IMR-90 (cell line): ENCODE results near the gene GNAT2. TPM values are rescaled to one million over a fixed set of nuclear protein-coding genes. Genes with fewer than 3 reads are reported as not detected.

Experiments
- ATAC-seq: fragments of 200-7000 bp; cut with Tn5 transposase; 2 replicates; pipeline ENCODE4 v1.9.1; 2020; ENCODE audit warnings: low read depth, mild to moderate bottlenecking, moderate library complexity
- BruUV-seq: library from RNA; stranded (reverse); fragments of 400-500 nt; replicated peaks from 2 replicates; lab custom pipeline; 2021; lab: Mats Ljungman, UMichigan
- CTCF ChIA-PET: fragments of 300-600 bp; formaldehyde crosslinking; extraction: SDS; loops from one replicate; lab custom pipeline; 2021; ENCODE audit warnings: antibody characterized with exemption; lab: Yijun Ruan, JAX
- POLR2A ChIA-PET: fragments of 300-600 bp; sonication (Branson Sonifier 250); formaldehyde crosslinking; loops from one replicate; lab custom pipeline; 2022; ENCODE audit warnings: antibody characterized with exemption; ENCODE audit not compliant: unreplicated experiment; lab: Charles Lee
- DNase-seq: peaks from one replicate; pipeline ENCODE4 v3.0.0; 2013
- H2AFZ ChIP-seq: replicated peaks from 2 replicates; pipeline ENCODE3; 2013; ENCODE audit warnings: low read length, mild to moderate bottlenecking; ENCODE audit not compliant: poor library complexity
- H2AK5ac ChIP-seq: 2 replicates; pipeline ENCODE4 v1.6.1; 2013; ENCODE audit warnings: low read depth, low read length, inconsistent platforms
- H2AK9ac ChIP-seq: replicated peaks from 2 replicates; pipeline ENCODE3; 2013; ENCODE audit warnings: mild to moderate bottlenecking, low read depth, low read length, moderate library complexity; ENCODE audit not compliant: poor library complexity
- H2BK120ac ChIP-seq: 2 replicates; pipeline ENCODE4 v1.6.1; 2013; ENCODE audit warnings: low read depth, low read length, inconsistent platforms
- H2BK15ac ChIP-seq: 3 replicates; pipeline ENCODE4 v1.6.1; 2013; ENCODE audit warnings: low read depth, low read length, inconsistent platforms
- H2BK20ac ChIP-seq: 2 replicates; pipeline ENCODE4 v1.6.1; 2013; ENCODE audit warnings: low read depth, mild to moderate bottlenecking, inconsistent platforms, low read length, moderate library complexity
- H2BK5ac ChIP-seq: 2 replicates; pipeline ENCODE4 v1.6.1; 2013; ENCODE audit warnings: mild to moderate bottlenecking, low read depth, low read length, inconsistent platforms; ENCODE audit not compliant: poor library complexity, severe bottlenecking
- H3K14ac ChIP-seq: replicated peaks from 2 replicates; pipeline ENCODE4 v1.6.1; 2013; ENCODE audit warnings: low read depth, low read length, inconsistent platforms
- H3K18ac ChIP-seq: 2 replicates; pipeline ENCODE4 v1.6.1; 2013; ENCODE audit warnings: low read depth, low read length, control low read depth
- H3K23ac ChIP-seq: 2 replicates; pipeline ENCODE4 v1.6.1; 2013; ENCODE audit warnings: low read depth, low read length, inconsistent platforms
- H3K27ac ChIP-seq: 2 replicates; pipeline ENCODE4 v1.5.1; 2013; ENCODE audit warnings: mild to moderate bottlenecking, control low read depth, low read length; ENCODE audit not compliant: insufficient read depth
- H3K27me3 ChIP-seq: 2 replicates; pipeline ENCODE4 v1.6.1; 2013; ENCODE audit warnings: low read length; ENCODE audit not compliant: control insufficient read depth, insufficient read depth
- H3K36me3 ChIP-seq: 2 replicates; pipeline ENCODE4 v1.6.1; 2013; ENCODE audit warnings: low read length, mixed read lengths; ENCODE audit not compliant: control insufficient read depth, insufficient read depth
- H3K4ac ChIP-seq: 2 replicates; pipeline ENCODE4 v1.6.1; 2013; ENCODE audit warnings: low read depth, low read length, inconsistent platforms
- H3K4me1 ChIP-seq: 2 replicates; pipeline ENCODE4 v1.6.1; 2013; ENCODE audit warnings: low read length, mixed read lengths; ENCODE audit not compliant: control insufficient read depth, insufficient read depth
- H3K4me2 ChIP-seq: 2 replicates; pipeline ENCODE4 v1.6.1; 2013; ENCODE audit warnings: low read depth, mild to moderate bottlenecking, control low read depth, low read length, moderate library complexity
- H3K4me3 ChIP-seq: 2 replicates; pipeline ENCODE4 v1.5.1; 2013; ENCODE audit warnings: low read depth, mild to moderate bottlenecking, control low read depth, low read length, moderate library complexity; ENCODE audit not compliant: insufficient read depth
- H3K56ac ChIP-seq: 2 replicates; pipeline ENCODE4 v1.6.1; 2013; ENCODE audit warnings: low read length, inconsistent platforms; ENCODE audit not compliant: insufficient read depth; ENCODE audit errors: extremely low read depth
- H3K79me1 ChIP-seq, 2 experiments: 2 replicates each; pipeline ENCODE4 v1.6.1; 2013; ENCODE audit warnings: low read length in 2 of 2, inconsistent platforms in 1 of 2, low read depth in 1 of 2
- H3K9ac ChIP-seq: 2 replicates; pipeline ENCODE4 v1.6.1; 2013; ENCODE audit warnings: low read depth, low read length, control low read depth
- H3K9me1 ChIP-seq: 2 replicates; pipeline ENCODE4 v1.6.1; 2013; ENCODE audit warnings: low read length, inconsistent platforms; ENCODE audit not compliant: insufficient read depth
- H3K9me3 ChIP-seq: 2 replicates; pipeline ENCODE4 v1.6.1; 2013; ENCODE audit warnings: low read length; ENCODE audit not compliant: control insufficient read depth, insufficient read depth
- H4K20me1 ChIP-seq: 2 replicates; pipeline ENCODE4 v1.6.1; 2013; ENCODE audit warnings: low read length, inconsistent platforms; ENCODE audit not compliant: insufficient read depth
- H4K5ac ChIP-seq: 2 replicates; pipeline ENCODE4 v1.6.1; 2013; ENCODE audit warnings: mild to moderate bottlenecking, low read depth, low read length, control low read depth
- H4K8ac ChIP-seq, 2 experiments: 2 replicates each; pipeline ENCODE4 v1.6.1; 2013; ENCODE audit warnings: low read depth in 2 of 2, low read length in 2 of 2, control low read depth in 1 of 2, inconsistent platforms in 1 of 2
- H4K91ac ChIP-seq: 2 replicates; pipeline ENCODE4 v1.6.1; 2013; ENCODE audit warnings: low read depth, low read length, inconsistent platforms; ENCODE audit not compliant: insufficient read depth
- FOS ChIP-seq: fragments of 150-350 bp; IDR thresholded peaks from 2 replicates; pipeline ENCODE4 v1.6.1; 2016; ENCODE audit warnings: low read depth, low read length
- MAZ ChIP-seq: IDR thresholded peaks from 2 replicates; pipeline ENCODE4 v1.6.1; 2012; ENCODE audit warnings: low read depth, mild to moderate bottlenecking, low read length, improper control_type of control experiment, moderate library complexity, borderline replicate concordance
- whole genome bisulfite sequencing, 2 experiments: methylation state at CpG; one replicate each; pipeline versions ENCODE4 v1.1.5 to v1.1.7; 2013; ENCODE audit warnings: missing lambda C conversion rate in 2 of 2; ENCODE audit not compliant: insufficient read length in 1 of 2; ENCODE audit errors: extremely low coverage in 2 of 2; 5-methylcytosine and 5-hydroxymethylcytosine counted together
- dilution Hi-C: fragments of 300-500 bp; cut with HindIII; formaldehyde crosslinking; loops from one replicate; pipeline ENCODE4 v1.14.3; 2018; ENCODE audit warnings: low sequenced_read_pairs; ENCODE audit not compliant: unreplicated experiment
- in situ Hi-C: fragments of 300-500 bp; cut with MboI; formaldehyde crosslinking; loops from 3 replicates; pipeline ENCODE4 v1.14.3; 2019; ENCODE audit warnings: low sequenced_read_pairs, inconsistent platforms, mixed read lengths
- intact Hi-C: fragments of 100-400 bp; cut with micrococcal nuclease; formaldehyde crosslinking; loops from 2 replicates; pipeline ENCODE4 v1.10.0; 2022
- polyA plus RNA-seq, 3 experiments: library from polyadenylated mRNA; depleted of rRNA; stranded (reverse); fragments of >200 nt; gene quantifications; 2 replicates each; pipeline ENCODE4 v1.2.3, GENCODE V29; 2012; ENCODE audit warnings: low replicate concordance in 1 of 3
- total RNA-seq: library from RNA; depleted of rRNA; stranded (reverse); fragments of >200 nt; gene quantifications from 2 replicates; pipeline ENCODE4 v1.2.3, GENCODE V29; 2012

GNAT2 gene
- total and polyA plus RNA-seq, 2 of the 4 experiments (the other 2 are of a cell fraction) = 0.17 to 0.36 TPM

GRCh38 chr1:109655615-109656519 lies 36.5 kb upstream of the GNAT2 start, which contains the start of gene GSTM4:
Gene GSTM4 (plus strand): TSS chr1:109656099. CDS start chr1:109656390, 291 bp downstream.
- Histone ChIP-seq H2BK15ac (peak within 1 kb of the TSS; percentile 97; the same call in 2 of the 3 replicates), H2BK20ac (peak within 1 kb of the TSS; percentile 88), H3K4me1 (no peaks in the 10 kb centered on the region; the same call in 1 of the 2 replicates), H2AK9ac (peak within 1 kb of the TSS; percentile 97), H3K18ac (peak within 1 kb of the TSS; percentile 91), H3K56ac (peak within 1 kb of the TSS; percentile 89), H2BK5ac (peak within 1 kb of the TSS; percentile 73), H2BK120ac (peak within 1 kb of the TSS; percentile 99), H4K8ac (peak within 1 kb of the TSS; percentile 88 to 99), H3K36me3 (peaks cover 11% of the 10 kb centered on the region; the same call in 1 of the 2 replicates), H3K4me3 (peak within 1 kb of the TSS; percentile 87), H3K27ac (peak within 1 kb of the TSS; percentile 83), H3K9ac (peak within 1 kb of the TSS; percentile 91), H3K27me3 (0 out of 2 replicates have a peak, but pooled peaks cover 3% of the 10 kb centered on the region), H4K20me1 (no peaks in the 10 kb centered on the region), H2AK5ac (peak within 1 kb of the TSS; percentile 87), H3K9me3 (no peaks in the 10 kb centered on the region), H2AFZ (peak within 1 kb of the TSS; percentile 100), H3K9me1 (peaks cover 9% of the 10 kb centered on the region), H3K14ac (peak within 1 kb of the TSS; percentile 98), H3K4me2 (peak within 1 kb of the TSS; percentile 92), H3K4ac (peak within 1 kb of the TSS; percentile 99), H3K23ac (peak within 1 kb of the TSS; percentile 97), H4K91ac (peak within 1 kb of the TSS; percentile 97), H3K79me1 (peaks cover 0 to 10% of the 10 kb centered on the region in 2 experiments; a peak in 3 of 4 replicates), H4K5ac (peak within 1 kb of the TSS; percentile 88)
- DNase-seq = peak; percentile 61
- dilution Hi-C loops = no loop called here
- intact Hi-C loops = no loop called here
- TF ChIP-seq FOS (no peak), MAZ (peak; percentile 30; the same call in 1 of the 2 replicates)
- ChIA-PET CTCF (interaction anchor here (0.6 to 0.8 kb wide), 2 partner anchors 12 to 329 kb away, joined by 3 read pairs; partner anchors contain the start of gene AHCYL1), POLR2A (interaction anchor here (0.5 kb wide), 1 partner anchor 39 kb away, joined by 3 read pairs; no protein-coding TSS in a partner anchor)
- in situ Hi-C loops = no loop called here
- 1% methylated on average over 33 of the region's 54 CpGs; no CpG with 5 or more reads in 1 of the 2 experiments for WGBS, 2 experiments
- ATAC-seq = peak; percentile 99
- no TSS peak for BruUV-seq
